Right ventricle myocardium superior (tissue), 1 donor: Measurements from ENCODE around the gene CCL27. TPM values are rescaled to one million over a fixed set of nuclear protein-coding genes. Genes with fewer than 3 reads are reported as not detected.

Experiments
- ATAC-seq: fragments of 200-7000 bp; cut with Tn5 transposase; one replicate; pipeline ENCODE4 v1.9.1; 2020; ENCODE audit warnings: mild to moderate bottlenecking; ENCODE audit not compliant: poor library complexity
- DNase-seq: peaks from one replicate; pipeline ENCODE4 v3.0.0-alpha.2; 2020
- intact Hi-C: fragments of 100-400 bp; cut with DNase I; formaldehyde crosslinking; loops from one replicate; pipeline ENCODE4 v1.11.2; 2022
- total RNA-seq: library from RNA; stranded (reverse); fragmentation: NEBNext Ultra II Directional; extraction: Animal tissue kit (Norgen Biotek cat#: 25700); gene quantifications from one replicate; pipeline ENCODE4 v1.2.1, GENCODE V29; 2021
- donor health status: DM: no; HTN: yes; CAD: no; lungs with severe emphysema.

Gene CCL27
- total RNA-seq, 1 donor from 2014 or later = not detected

- DNase-seq (no peak), ATAC-seq (no peak)
- intact Hi-C loops = no loop called here
Measured at GRCh38 chr9:34686732-34687131, 24.3 kb upstream of the CCL27 start.

GRCh38 chr9:34686231-34686630, 23.8 kb upstream of the CCL27 start:
- intact Hi-C loops = no loop called here
- ATAC-seq (peak; percentile 39), DNase-seq (peak; percentile 58)

GRCh38 chr9:34685591-34685990, 23.1 kb upstream of the CCL27 start:
- intact Hi-C loops = no loop called here
- DNase-seq = no peak
- no peak for ATAC-seq

- intact Hi-C loops = no loop called here
- ATAC-seq = no peak
Measured at GRCh38 chr9:34684816-34685215, 22.4 kb upstream of the CCL27 start.

GRCh38 chr9:34684145-34684544, 21.7 kb upstream of the CCL27 start:
- ATAC-seq = no peak
- intact Hi-C loops = no loop called here
- DNase-seq = no peak

More at GRCh38 chr9:34684816-34685215, 22.4 kb upstream of the CCL27 start:
- no peak for DNase-seq

GRCh38 chr9:34675869-34676268, 13.4 kb upstream of the CCL27 start:
- DNase-seq (no peak), ATAC-seq (no peak)
- intact Hi-C loops = no loop called here

GRCh38 chr9:34675048-34675714, 12.7 kb upstream of the CCL27 start:
- ATAC-seq (no peak), DNase-seq (peak; percentile 74)
- intact Hi-C loops = no loop called here

- intact Hi-C loops = no loop called here
- ATAC-seq (no peak), DNase-seq (no peak)
Measured at GRCh38 chr9:34674440-34674839, 12.0 kb upstream of the CCL27 start.

- DNase-seq (no peak), ATAC-seq (no peak)
- intact Hi-C loops = no loop called here
Measured at GRCh38 chr9:34671307-34671706, 8.8 kb upstream of the CCL27 start.

GRCh38 chr9:34669809-34670562, 7.5 kb upstream of the CCL27 start:
- ATAC-seq (no peak), DNase-seq (no peak)
- intact Hi-C loops = no loop called here

GRCh38 chr9:34665381-34666250, 3.2 kb upstream of the CCL27 start:
- intact Hi-C loops = no loop called here

GRCh38 chr9:34665067-34665380, 2.6 kb upstream of the CCL27 start:
- ATAC-seq = no peak
- intact Hi-C loops = no loop called here
- DNase-seq = no peak

More at GRCh38 chr9:34665381-34666250, 3.2 kb upstream of the CCL27 start:
- DNase-seq = peak; percentile 95
- peak; percentile 91 for ATAC-seq

GRCh38 chr9:34664281-34665066, 2.0 kb upstream of the CCL27 start:
- peak; percentile 51 for ATAC-seq
- intact Hi-C loops = no loop called here
- DNase-seq = peak; percentile 88

- intact Hi-C loops = no loop called here
- no peak for ATAC-seq
- no peak for DNase-seq
Measured at GRCh38 chr9:34663303-34663605, 797 bp upstream of the CCL27 start.

- DNase-seq (no peak), ATAC-seq (no peak)
- intact Hi-C loops = no loop called here
Measured at GRCh38 chr9:34659592-34660253, 2.7 kb downstream of the CCL27 start.

GRCh38 chr9:34658461-34658860, 4.0 kb downstream of the CCL27 start:
- DNase-seq (no peak), ATAC-seq (no peak)
- intact Hi-C loops = no loop called here

- intact Hi-C loops = no loop called here
- no peak for DNase-seq
- ATAC-seq = no peak
Measured at GRCh38 chr9:34656992-34657391, 5.5 kb downstream of the CCL27 start.

- DNase-seq (no peak), ATAC-seq (no peak)
- intact Hi-C loops = no loop called here
Measured at GRCh38 chr9:34655394-34655793, 7.1 kb downstream of the CCL27 start.
